Smooth muscle cell (in vitro differentiated cells): ENCODE results near the gene GALNT2. TPM values are rescaled to one million over a fixed set of nuclear protein-coding genes. Genes with fewer than 3 reads are reported as not detected.

ENCODE experiments used
- DNase-seq: peaks from one replicate; lab custom pipeline; 2025; ENCODE audit not compliant: unreplicated experiment; lab: John Stamatoyannopoulos, UW
- H2AFZ ChIP-seq: fragments of 200-600 bp; sonication (generic); 2 replicates; pipeline ENCODE4 v1.6.0; 2016; ENCODE audit warnings: antibody characterized with exemption, low read depth, mild to moderate bottlenecking
- H3F3A ChIP-seq: fragments of 200-600 bp; sonication (generic); 2 replicates; pipeline ENCODE4 v1.6.0; 2017; ENCODE audit warnings: antibody characterized with exemption, low read depth
- H3K27ac ChIP-seq: fragments of 200-600 bp; sonication (generic); 2 replicates; pipeline ENCODE4 v1.5.1; 2016; ENCODE audit warnings: low read depth, mild to moderate bottlenecking
- H3K27me3 ChIP-seq: fragments of 200-600 bp; sonication (generic); 2 replicates; pipeline ENCODE4 v1.6.1; 2016; ENCODE audit warnings: low read depth, mild to moderate bottlenecking
- H3K36me3 ChIP-seq: fragments of 200-600 bp; sonication (generic); 2 replicates; pipeline ENCODE4 v1.5.1; 2016; ENCODE audit warnings: low read depth
- H3K4me1 ChIP-seq: fragments of 200-600 bp; sonication (generic); 2 replicates; pipeline ENCODE4 v1.5.1; 2016; ENCODE audit warnings: low read depth
- H3K4me2 ChIP-seq: fragments of 200-600 bp; sonication (generic); 2 replicates; pipeline ENCODE4 v1.6.0; 2016; ENCODE audit warnings: mild to moderate bottlenecking
- H3K4me3 ChIP-seq: fragments of 200-600 bp; sonication (generic); 2 replicates; pipeline ENCODE4 v1.5.1; 2016; ENCODE audit warnings: mild to moderate bottlenecking
- H3K79me2 ChIP-seq: fragments of 200-600 bp; sonication (generic); 2 replicates; pipeline ENCODE4 v1.6.0; 2016; ENCODE audit warnings: low read depth, mild to moderate bottlenecking
- H3K9ac ChIP-seq: fragments of 200-600 bp; sonication (generic); 2 replicates; pipeline ENCODE4 v1.6.0; 2016; ENCODE audit warnings: low read depth
- H3K9me3 ChIP-seq: fragments of 200-600 bp; sonication (generic); replicated peaks from 2 replicates; pipeline ENCODE4 v1.5.1; 2016; ENCODE audit warnings: low read depth
- H4K20me1 ChIP-seq: fragments of 200-600 bp; sonication (generic); 2 replicates; pipeline ENCODE4 v1.6.0; 2016; ENCODE audit warnings: low read depth
- WGBS: methylation state at CpG from one replicate; pipeline ENCODE4 v1.1.7; 2016; ENCODE audit warnings: low lambda C conversion rate; 5-methylcytosine and 5-hydroxymethylcytosine counted together
- polyA plus RNA-seq: library from polyadenylated mRNA; unstranded; fragments of >200 nt; fragmentation: Nextera tagmentation; extraction: Ambion mirVana; gene quantifications from 2 replicates; pipeline ENCODE4 v1.2.1, GENCODE V29; 2016
- total RNA-seq: library from RNA; depleted of rRNA; stranded (reverse); fragments of >200 nt; gene quantifications from 2 replicates; pipeline ENCODE4 v1.2.3, GENCODE V29; 2014
- TF ChIP-seq, protein P1 (sequence below): fragments of 200-600 bp; sonication (generic); IDR thresholded peaks from 2 replicates; pipeline ENCODE4 v1.5.1; 2017; ENCODE audit warnings: borderline replicate concordance, mild to moderate bottlenecking, antibody characterized with exemption; ENCODE audit not compliant: insufficient read depth, poor library complexity, severe bottlenecking

GALNT2 gene
- total and polyA plus RNA-seq, 2 experiments from 2014 or later: 76.4 to 152 TPM

DNA sequence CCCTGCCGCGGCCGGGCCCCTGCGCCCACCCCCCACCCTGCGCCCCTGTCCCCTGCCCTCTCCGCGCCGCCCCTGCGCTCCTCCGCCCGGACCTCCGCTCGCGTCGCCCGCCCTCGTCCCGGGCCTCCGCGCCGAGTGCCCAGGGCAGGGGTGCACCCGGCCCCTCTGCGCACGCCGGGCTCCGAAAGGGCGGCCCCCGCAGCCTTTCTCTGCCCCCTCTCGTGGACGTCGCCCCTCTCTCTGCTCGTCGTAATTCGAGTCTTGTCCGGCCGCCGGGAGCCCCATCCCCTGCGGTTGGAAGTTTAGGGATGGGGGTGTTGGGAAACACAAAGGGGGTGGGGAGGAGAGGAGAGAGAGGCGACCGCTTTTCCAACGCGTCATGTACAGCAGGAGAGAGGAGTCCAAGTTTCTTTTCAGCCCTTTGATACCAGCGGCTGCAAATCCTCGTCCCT, 407 bp downstream of the GALNT2 start:
- Histone ChIP-seq H3K4me3 (peak overlapping the region; percentile 70), H3K4me1 (peaks cover 26% of the 10 kb centered on the region), H3F3A (peaks cover 14% of the 10 kb centered on the region), H3K27ac (peak overlapping the region; percentile 65), H3K4me2 (peak overlapping the region; percentile 96), H4K20me1 (peaks cover 47% of the 10 kb centered on the region), H3K36me3 (no peaks in the 10 kb centered on the region), H3K9me3 (no peaks in the 10 kb centered on the region), H3K27me3 (no peaks in the 10 kb centered on the region), H3K79me2 (peaks cover 50% of the 10 kb centered on the region), H3K9ac (peak overlapping the region; percentile 81), H2AFZ (peak overlapping the region; percentile 68)
- 1% methylated on average over 29 of the region's 44 CpGs for WGBS
- TF ChIP-seq, protein P1, sequence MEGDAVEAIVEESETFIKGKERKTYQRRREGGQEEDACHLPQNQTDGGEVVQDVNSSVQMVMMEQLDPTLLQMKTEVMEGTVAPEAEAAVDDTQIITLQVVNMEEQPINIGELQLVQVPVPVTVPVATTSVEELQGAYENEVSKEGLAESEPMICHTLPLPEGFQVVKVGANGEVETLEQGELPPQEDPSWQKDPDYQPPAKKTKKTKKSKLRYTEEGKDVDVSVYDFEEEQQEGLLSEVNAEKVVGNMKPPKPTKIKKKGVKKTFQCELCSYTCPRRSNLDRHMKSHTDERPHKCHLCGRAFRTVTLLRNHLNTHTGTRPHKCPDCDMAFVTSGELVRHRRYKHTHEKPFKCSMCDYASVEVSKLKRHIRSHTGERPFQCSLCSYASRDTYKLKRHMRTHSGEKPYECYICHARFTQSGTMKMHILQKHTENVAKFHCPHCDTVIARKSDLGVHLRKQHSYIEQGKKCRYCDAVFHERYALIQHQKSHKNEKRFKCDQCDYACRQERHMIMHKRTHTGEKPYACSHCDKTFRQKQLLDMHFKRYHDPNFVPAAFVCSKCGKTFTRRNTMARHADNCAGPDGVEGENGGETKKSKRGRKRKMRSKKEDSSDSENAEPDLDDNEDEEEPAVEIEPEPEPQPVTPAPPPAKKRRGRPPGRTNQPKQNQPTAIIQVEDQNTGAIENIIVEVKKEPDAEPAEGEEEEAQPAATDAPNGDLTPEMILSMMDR: no peak
- DNase-seq: no peak

- peaks cover 53% of the 10 kb centered on the region for H4K20me1 ChIP-seq
- H3F3A ChIP-seq: peaks cover 14% of the 10 kb centered on the region
- H3K4me2 ChIP-seq: peak overlapping the region; percentile 96
- peaks cover 56% of the 10 kb centered on the region for H3K79me2 ChIP-seq
- H3K27me3 ChIP-seq: no peaks in the 10 kb centered on the region
- H3K9me3 ChIP-seq: no peaks in the 10 kb centered on the region
- peak overlapping the region; percentile 65 for H3K27ac ChIP-seq
- TF ChIP-seq, protein P1: no peak
- H3K4me1 ChIP-seq: peaks cover 26% of the 10 kb centered on the region
- H3K36me3 ChIP-seq: no peaks in the 10 kb centered on the region
- no peak for DNase-seq
- H3K9ac ChIP-seq: peak overlapping the region; percentile 81
- WGBS: under 1% methylated on average over 57 of the region's 59 CpGs
- peak overlapping the region; percentile 68 for H2AFZ ChIP-seq
- peak overlapping the region; percentile 70 for H3K4me3 ChIP-seq
Observed at GRCh38 chr1:230067871-230068620, 1.0 kb downstream of the GALNT2 start.

GRCh38 chr1:230068621-230068873, 1.5 kb downstream of the GALNT2 start:
- Histone ChIP-seq H4K20me1 (peaks cover 58% of the 10 kb centered on the region), H3K4me2 (peak overlapping the region; percentile 96), H3K9ac (peak overlapping the region; percentile 81), H3K9me3 (no peaks in the 10 kb centered on the region), H3F3A (peaks cover 15% of the 10 kb centered on the region), H3K27ac (peak overlapping the region; percentile 65), H3K36me3 (no peaks in the 10 kb centered on the region), H3K4me3 (peak overlapping the region; percentile 70), H3K4me1 (peaks cover 30% of the 10 kb centered on the region), H3K79me2 (peaks cover 60% of the 10 kb centered on the region), H2AFZ (no peak overlapping the region), H3K27me3 (no peaks in the 10 kb centered on the region)
- WGBS: 18% methylated on average over 9 of the region's 9 CpGs
- DNase-seq: no peak
- TF ChIP-seq, protein P1: no peak
